Measurements from ENCODE around the gene OPCML.

GRCh38 chr11:132937016-132937415 is 595.3 kb downstream of the OPCML start:
- TF ChIP-seq CTCF (IDR thresholded peaks at IDR 0.05) (no peak), POLR2A (IDR thresholded peaks at IDR 0.05) (no peak)

Data from lower leg skin (tissue), 3 donors.